Stimulated activated memory B cell treated with anti-CD40 and anti-IgM and Interleukin-4, amounts not matched to agents 10 μg/mL and 1 μg/mL and 100 μg/mL, for 72 hours (primary cell): ENCODE data around the gene ARHGAP28.
A peak's percentile ranks its signal among the peaks of the same experiment; 100 is the strongest.

Experiments
- ATAC-seq: fragments of 150-1000 bp; cut with Tn5 transposase; 2 replicates; pipeline ENCODE4 v1.10.0; 2021
- H3K27ac Mint-ChIP-seq: one replicate; pipeline ENCODE4 v1.8.0; 2022; ENCODE audit warnings: mild to moderate bottlenecking, mixed read lengths
- H3K27me3 Mint-ChIP-seq: one replicate; pipeline ENCODE4 v1.8.0; 2022; ENCODE audit warnings: mixed read lengths
- H3K36me3 Mint-ChIP-seq: one replicate; pipeline ENCODE4 v1.8.0; 2022; ENCODE audit warnings: mixed read lengths
- H3K4me1 Mint-ChIP-seq: one replicate; pipeline ENCODE4 v1.8.0; 2022; ENCODE audit warnings: mixed read lengths
- H3K4me3 Mint-ChIP-seq: one replicate; pipeline ENCODE4 v1.8.0; 2022; ENCODE audit warnings: mild to moderate bottlenecking, moderate library complexity, mixed read lengths
- H3K9me3 Mint-ChIP-seq: one replicate; pipeline ENCODE4 v1.8.0; 2022; ENCODE audit warnings: mixed read lengths

ARHGAP28 gene, protein sequence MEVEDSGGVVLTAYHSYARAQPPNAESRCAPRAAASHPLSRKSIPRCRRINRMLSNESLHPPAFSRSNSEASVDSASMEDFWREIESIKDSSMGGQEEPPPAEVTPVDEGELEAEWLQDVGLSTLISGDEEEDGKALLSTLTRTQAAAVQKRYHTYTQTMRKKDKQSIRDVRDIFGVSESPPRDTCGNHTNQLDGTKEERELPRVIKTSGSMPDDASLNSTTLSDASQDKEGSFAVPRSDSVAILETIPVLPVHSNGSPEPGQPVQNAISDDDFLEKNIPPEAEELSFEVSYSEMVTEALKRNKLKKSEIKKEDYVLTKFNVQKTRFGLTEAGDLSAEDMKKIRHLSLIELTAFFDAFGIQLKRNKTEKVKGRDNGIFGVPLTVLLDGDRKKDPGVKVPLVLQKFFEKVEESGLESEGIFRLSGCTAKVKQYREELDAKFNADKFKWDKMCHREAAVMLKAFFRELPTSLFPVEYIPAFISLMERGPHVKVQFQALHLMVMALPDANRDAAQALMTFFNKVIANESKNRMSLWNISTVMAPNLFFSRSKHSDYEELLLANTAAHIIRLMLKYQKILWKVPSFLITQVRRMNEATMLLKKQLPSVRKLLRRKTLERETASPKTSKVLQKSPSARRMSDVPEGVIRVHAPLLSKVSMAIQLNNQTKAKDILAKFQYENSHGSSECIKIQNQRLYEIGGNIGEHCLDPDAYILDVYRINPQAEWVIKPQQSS

GRCh38 chr18:6729247-6730091, at the start of gene ARHGAP28:
ARHGAP28 (plus strand) TSS chr18:6729716; CDS start chr18:6729822, 106 bp downstream.
- Mint-ChIP-seq H3K9me3 (no peaks in the 10 kb centered on the region), H3K27me3 (peaks cover 15% of the 10 kb centered on the region), H3K4me3 (peak within 1 kb of the TSS; percentile 27), H3K27ac (no peak within 1 kb of the TSS), H3K4me1 (peaks cover 5% of the 10 kb centered on the region), H3K36me3 (no peaks in the 10 kb centered on the region)
- ATAC-seq, result peak; percentile 45

- no peaks in the 10 kb centered on the region for H3K4me1 Mint-ChIP-seq
- no peaks in the 10 kb centered on the region for H3K27me3 Mint-ChIP-seq
- H3K9me3 Mint-ChIP-seq, result peaks cover 2% of the 10 kb centered on the region
- H3K4me3 Mint-ChIP-seq, result no peak overlapping the region
- H3K27ac Mint-ChIP-seq, result no peak overlapping the region
- ATAC-seq, result no peak
- H3K36me3 Mint-ChIP-seq, result no peaks in the 10 kb centered on the region
Measured at GRCh38 chr18:6681331-6681875, 48.1 kb upstream of the ARHGAP28 start.

DNA sequence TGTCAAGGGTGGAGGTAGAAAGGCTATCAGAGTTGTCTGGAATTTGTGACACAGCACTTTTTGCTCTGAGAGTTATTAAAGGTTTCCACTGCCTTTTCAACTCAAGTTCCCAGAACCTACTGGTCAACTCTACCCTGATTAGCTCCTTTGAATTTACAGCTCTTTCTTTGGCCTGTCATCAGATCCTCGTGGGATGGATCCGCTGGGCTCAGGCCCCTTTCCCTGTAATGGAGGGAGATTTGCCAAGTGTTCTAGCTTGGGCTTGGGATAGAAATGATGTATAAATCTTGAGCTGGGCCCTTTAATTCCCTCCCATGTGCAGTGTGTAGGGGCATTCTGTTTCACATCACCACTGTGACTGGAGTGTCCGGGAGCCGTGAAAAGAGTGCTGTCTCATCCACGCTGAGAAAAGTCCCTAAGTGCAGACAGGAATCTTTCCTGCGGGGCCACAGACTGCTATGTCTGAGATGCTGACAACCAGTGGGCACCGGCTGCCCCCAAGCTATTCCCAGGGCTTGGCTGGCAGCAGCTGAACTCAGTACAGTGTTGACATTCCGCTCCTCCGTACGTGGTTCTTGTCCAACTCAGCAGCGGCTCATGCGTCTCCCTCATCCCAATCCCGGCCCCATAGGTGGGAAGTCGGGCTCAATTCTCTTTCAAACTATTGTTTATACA, 46.9 kb upstream of the ARHGAP28 start:
- Mint-ChIP-seq H3K36me3 (no peaks in the 10 kb centered on the region), H3K4me3 (no peak overlapping the region), H3K4me1 (no peaks in the 10 kb centered on the region), H3K9me3 (peaks cover 2% of the 10 kb centered on the region), H3K27me3 (no peaks in the 10 kb centered on the region), H3K27ac (no peak overlapping the region)
- no peak for ATAC-seq

- Mint-ChIP-seq H3K27ac (no peak overlapping the region), H3K36me3 (no peaks in the 10 kb centered on the region), H3K4me3 (no peak overlapping the region), H3K27me3 (no peaks in the 10 kb centered on the region), H3K9me3 (peaks cover 2% of the 10 kb centered on the region), H3K4me1 (no peaks in the 10 kb centered on the region)
- no peak for ATAC-seq
Measured at GRCh38 chr18:6683112-6683876, 46.2 kb upstream of the ARHGAP28 start.

GRCh38 chr18:6687676-6688075, 41.8 kb upstream of the ARHGAP28 start:
- no peak overlapping the region for H3K4me3 Mint-ChIP-seq
- H3K36me3 Mint-ChIP-seq, result no peaks in the 10 kb centered on the region
- no peaks in the 10 kb centered on the region for H3K27me3 Mint-ChIP-seq
- H3K27ac Mint-ChIP-seq, result no peak overlapping the region
- no peaks in the 10 kb centered on the region for H3K4me1 Mint-ChIP-seq
- H3K9me3 Mint-ChIP-seq, result peaks cover 2% of the 10 kb centered on the region
- no peak for ATAC-seq

- no peak for ATAC-seq
- Mint-ChIP-seq H3K4me3 (no peak overlapping the region), H3K4me1 (no peaks in the 10 kb centered on the region), H3K27ac (no peak overlapping the region), H3K27me3 (no peaks in the 10 kb centered on the region), H3K36me3 (no peaks in the 10 kb centered on the region), H3K9me3 (peaks cover 14% of the 10 kb centered on the region)
Measured at GRCh38 chr18:6708890-6709289, 20.6 kb upstream of the ARHGAP28 start.

- H3K9me3 Mint-ChIP-seq, result peaks cover 8% of the 10 kb centered on the region
- no peak overlapping the region for H3K4me3 Mint-ChIP-seq
- no peaks in the 10 kb centered on the region for H3K27me3 Mint-ChIP-seq
- no peak overlapping the region for H3K27ac Mint-ChIP-seq
- no peak for ATAC-seq
- H3K4me1 Mint-ChIP-seq, result no peaks in the 10 kb centered on the region
- no peaks in the 10 kb centered on the region for H3K36me3 Mint-ChIP-seq
Measured at GRCh38 chr18:6711467-6711866, 18.0 kb upstream of the ARHGAP28 start.

GRCh38 chr18:6712401-6712800, 17.1 kb upstream of the ARHGAP28 start:
- Mint-ChIP-seq H3K36me3 (no peaks in the 10 kb centered on the region), H3K4me3 (no peak overlapping the region), H3K9me3 (peaks cover 4% of the 10 kb centered on the region), H3K4me1 (no peaks in the 10 kb centered on the region), H3K27ac (no peak overlapping the region), H3K27me3 (no peaks in the 10 kb centered on the region)
- ATAC-seq, result no peak

- no peak overlapping the region for H3K27ac Mint-ChIP-seq
- H3K4me3 Mint-ChIP-seq, result no peak overlapping the region
- H3K4me1 Mint-ChIP-seq, result no peaks in the 10 kb centered on the region
- H3K36me3 Mint-ChIP-seq, result no peaks in the 10 kb centered on the region
- peaks cover 4% of the 10 kb centered on the region for H3K9me3 Mint-ChIP-seq
- no peak for ATAC-seq
- H3K27me3 Mint-ChIP-seq, result no peaks in the 10 kb centered on the region
Measured at GRCh38 chr18:6714010-6714409, 15.5 kb upstream of the ARHGAP28 start.

GRCh38 chr18:6718267-6718666, 11.2 kb upstream of the ARHGAP28 start:
- ATAC-seq, result no peak
- H3K27me3 Mint-ChIP-seq, result no peaks in the 10 kb centered on the region
- H3K4me3 Mint-ChIP-seq, result no peak overlapping the region
- H3K9me3 Mint-ChIP-seq, result no peaks in the 10 kb centered on the region
- H3K4me1 Mint-ChIP-seq, result no peaks in the 10 kb centered on the region
- no peak overlapping the region for H3K27ac Mint-ChIP-seq
- no peaks in the 10 kb centered on the region for H3K36me3 Mint-ChIP-seq

DNA sequence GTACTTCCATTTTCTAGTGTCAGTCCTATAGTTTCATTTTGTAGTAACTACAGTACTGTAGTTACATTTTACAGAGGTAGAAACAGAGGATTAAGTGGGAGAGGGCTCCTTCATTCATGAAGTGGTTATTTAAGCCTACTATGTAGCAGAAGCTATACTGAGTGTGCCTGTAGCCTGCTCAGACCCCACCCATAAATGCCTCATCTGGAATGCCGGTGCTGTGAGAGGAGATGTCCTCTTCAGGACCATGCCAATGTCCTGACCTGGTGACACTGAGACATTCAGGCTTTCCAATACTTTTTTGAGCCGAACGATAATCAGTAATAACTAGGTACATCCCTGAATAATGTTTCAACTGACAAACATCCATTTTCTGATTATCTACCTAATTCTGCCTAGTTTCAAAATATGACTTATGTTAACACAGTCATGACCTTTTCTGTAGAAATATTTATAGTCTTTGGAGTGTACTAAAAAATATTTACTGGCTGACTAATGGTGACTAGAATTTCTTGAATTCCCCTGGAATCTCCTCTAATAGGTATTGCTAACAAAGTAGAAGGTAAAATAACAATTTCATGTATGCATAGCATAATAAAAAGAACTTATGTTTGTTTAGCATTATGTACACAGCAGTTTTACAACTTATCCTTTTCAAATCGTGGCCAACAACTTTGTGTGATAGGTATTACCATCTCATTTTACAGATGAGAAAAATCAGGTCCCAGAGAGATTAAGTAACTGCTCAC, 10.2 kb upstream of the ARHGAP28 start:
- H3K27me3 Mint-ChIP-seq, result no peaks in the 10 kb centered on the region
- no peaks in the 10 kb centered on the region for H3K36me3 Mint-ChIP-seq
- no peak overlapping the region for H3K27ac Mint-ChIP-seq
- H3K4me3 Mint-ChIP-seq, result no peak overlapping the region
- H3K4me1 Mint-ChIP-seq, result no peaks in the 10 kb centered on the region
- no peaks in the 10 kb centered on the region for H3K9me3 Mint-ChIP-seq
- no peak for ATAC-seq

DNA sequence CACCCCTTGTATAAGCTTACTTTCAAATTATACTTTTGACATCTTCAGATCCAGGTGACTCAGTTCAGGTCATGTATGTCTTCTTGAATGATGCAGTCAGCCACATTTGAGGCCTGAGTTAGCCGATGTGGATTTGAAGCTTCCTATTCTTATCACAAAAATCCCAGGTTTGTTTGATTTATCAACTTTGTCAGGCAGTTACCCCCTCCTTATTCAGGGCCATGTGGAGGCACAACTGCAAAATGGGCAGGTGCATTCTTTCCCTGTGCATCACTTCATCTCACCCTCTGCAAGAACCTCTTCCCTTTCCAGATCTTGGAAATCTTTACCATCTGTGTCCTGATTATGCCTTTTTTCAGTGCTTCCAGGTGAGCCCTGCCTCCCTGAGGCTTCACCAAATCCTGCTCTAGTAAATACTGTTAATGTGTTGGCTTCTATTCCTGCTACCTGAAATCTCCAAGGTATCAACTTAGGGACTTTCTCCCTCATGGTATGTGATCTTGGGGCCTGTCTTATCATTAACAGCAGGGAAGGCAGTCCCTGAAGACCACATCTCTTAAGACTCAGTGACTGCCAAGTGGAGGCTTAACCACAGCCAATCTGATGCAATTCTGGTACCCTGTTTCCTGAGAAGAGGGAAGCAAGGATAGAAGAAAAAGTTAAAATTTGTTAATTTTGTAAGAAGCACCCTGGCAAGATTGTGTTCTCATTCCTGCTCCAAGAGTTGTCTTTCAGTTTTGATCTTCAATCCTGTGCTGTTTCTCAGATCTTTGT, 9.4 kb upstream of the ARHGAP28 start:
- Mint-ChIP-seq H3K27ac (no peak overlapping the region), H3K4me3 (no peak overlapping the region), H3K4me1 (no peaks in the 10 kb centered on the region), H3K9me3 (no peaks in the 10 kb centered on the region), H3K36me3 (no peaks in the 10 kb centered on the region), H3K27me3 (no peaks in the 10 kb centered on the region)
- ATAC-seq, result no peak

DNA sequence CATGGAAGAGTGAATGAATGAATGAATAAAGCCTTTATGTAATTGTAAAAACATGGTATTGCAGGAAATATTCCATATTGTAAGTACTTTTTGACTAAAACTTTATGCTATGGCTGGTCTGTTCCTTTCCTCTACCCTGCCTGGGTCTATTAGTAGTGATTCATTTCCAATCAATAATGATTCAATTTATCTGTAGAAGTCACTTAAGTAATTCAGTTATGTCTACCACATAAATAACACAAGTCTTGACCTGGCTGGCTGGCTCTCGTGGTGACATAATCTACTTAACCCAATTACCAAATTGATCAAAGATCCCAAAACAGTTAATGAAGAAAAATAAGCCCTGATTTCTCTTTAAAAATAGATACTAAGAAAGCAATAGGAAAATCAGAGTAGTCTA, 7.8 kb upstream of the ARHGAP28 start:
- H3K9me3 Mint-ChIP-seq, result no peaks in the 10 kb centered on the region
- H3K27ac Mint-ChIP-seq, result no peak overlapping the region
- H3K27me3 Mint-ChIP-seq, result no peaks in the 10 kb centered on the region
- no peaks in the 10 kb centered on the region for H3K4me1 Mint-ChIP-seq
- no peak for ATAC-seq
- no peak overlapping the region for H3K4me3 Mint-ChIP-seq
- no peaks in the 10 kb centered on the region for H3K36me3 Mint-ChIP-seq
